Activated CD4-positive, alpha-beta T cell treated with anti-CD3 and anti-CD28 coated beads, Interleukin-2, amount 50 U/mL, for 1 hour (primary cell): ENCODE results near the gene MCCD1.
"Not testable (repeated sequence)": the region's sequence is repeated elsewhere in the genome, so short reads cannot be mapped to it uniquely, and the experiment has no call there.

Experiments used
- DNase-seq: peaks from one replicate; pipeline ENCODE4 v3.0.0-alpha.2; 2020

The MCCD1 gene

GRCh38 chr6:31528821-31529328 is at the start of gene MCCD1:
Gene MCCD1, plus strand, starts transcription at chr6:31528962. Its CDS starts 53 bp downstream, at chr6:31529015.
- DNase-seq: no peak

GRCh38 chr6:31479151-31479932 is 49.4 kb upstream of the MCCD1 start:
- no peak for DNase-seq

GRCh38 chr6:31479933-31480535 is 48.7 kb upstream of the MCCD1 start:
- no peak for DNase-seq

- DNase-seq: no peak
These were observed 48.2 kb upstream of the MCCD1 start for GRCh38 chr6:31480574-31480973.

GRCh38 chr6:31483392-31483791 is 45.4 kb upstream of the MCCD1 start:
- DNase-seq: no peak

- DNase-seq: no peak
These were observed 43.7 kb upstream of the MCCD1 start for GRCh38 chr6:31485055-31485454.

GRCh38 chr6:31486065-31486837 is 42.5 kb upstream of the MCCD1 start:
- not testable (repeated sequence) for DNase-seq

GRCh38 chr6:31487674-31488073 is 41.1 kb upstream of the MCCD1 start:
- not testable (repeated sequence) for DNase-seq

GRCh38 chr6:31489086-31489485 is 39.7 kb upstream of the MCCD1 start:
- DNase-seq: no peak

- DNase-seq: no peak
These were observed 38.5 kb upstream of the MCCD1 start for GRCh38 chr6:31490115-31490873.

- DNase-seq: not testable (repeated sequence)
These were observed 35.2 kb upstream of the MCCD1 start for GRCh38 chr6:31493550-31493874.

GRCh38 chr6:31493875-31494694 is 34.7 kb upstream of the MCCD1 start:
- DNase-seq: peak; percentile 80

GRCh38 chr6:31495580-31495979 is 33.2 kb upstream of the MCCD1 start:
- no peak for DNase-seq

GRCh38 chr6:31496826-31497225 is 31.9 kb upstream of the MCCD1 start:
- DNase-seq: not testable (repeated sequence)

- peak; percentile 84 for DNase-seq
These were observed 31.0 kb upstream of the MCCD1 start, which contains the start of gene MICB for GRCh38 chr6:31497531-31498476. Gene MICB, plus strand, starts transcription at chr6:31498145. Its CDS starts 49 bp downstream, at chr6:31498194.

GRCh38 chr6:31498748-31499147 is 30.0 kb upstream of the MCCD1 start:
- no peak for DNase-seq

- not testable (repeated sequence) for DNase-seq
These were observed 29.1 kb upstream of the MCCD1 start for GRCh38 chr6:31499648-31500047.

- DNase-seq: no peak
These were observed 26.2 kb upstream of the MCCD1 start for GRCh38 chr6:31502586-31502985.

GRCh38 chr6:31509036-31509435 is 19.7 kb upstream of the MCCD1 start:
- not testable (repeated sequence) for DNase-seq

GRCh38 chr6:31510007-31510406 is 18.8 kb upstream of the MCCD1 start:
- no peak for DNase-seq
